Measurements from ENCODE around the gene STX5.
"Not testable (repeated sequence)": the region's sequence is repeated elsewhere in the genome, so short reads cannot be mapped to it uniquely, and the experiment has no call there.

- TF ChIP-seq POLR2A, CTCF (IDR thresholded peaks at IDR 0.05): not testable (repeated sequence)
Observed at GRCh38 chr11:62842891-62843290, 11.0 kb upstream of the STX5 start.

All from Peyer's patch (tissue), 4 donors.